WTC11 (cell line): ENCODE measurements around the gene GPATCH11. TPM values are rescaled to one million over a fixed set of nuclear protein-coding genes. Genes with fewer than 3 reads are reported as not detected.

Experiments
- ATAC-seq: fragments of 200-7000 bp; cut with Tn5 transposase; 2 replicates; pipeline ENCODE4 v1.10.0; 2021; ENCODE audit warnings: mild to moderate bottlenecking, moderate library complexity
- CTCF ChIA-PET: fragments of 300-600 bp; sonication (Branson Sonifier 250); formaldehyde crosslinking; loops from one replicate; lab custom pipeline; 2021; ENCODE audit warnings: antibody characterized with exemption; lab: Charles Lee
- POLR2A ChIA-PET: fragments of 350-600 bp; sonication (Branson Sonifier 250); formaldehyde crosslinking; loops from one replicate; lab custom pipeline; 2021; ENCODE audit warnings: antibody characterized with exemption; lab: Charles Lee
- DNase-seq: peaks from one replicate; pipeline ENCODE4 v3.0.0; 2021; ENCODE audit warnings: low spot score
- H3K27ac Mint-ChIP-seq: 2 replicates; pipeline ENCODE4 v1.8.0; 2021; ENCODE audit warnings: mixed read lengths
- H3K27me3 Mint-ChIP-seq: 2 replicates; pipeline ENCODE4 v1.8.0; 2021; ENCODE audit warnings: low read depth, mild to moderate bottlenecking, moderate library complexity, mixed read lengths
- H3K36me3 Mint-ChIP-seq: 2 replicates; pipeline ENCODE4 v1.8.0; 2021; ENCODE audit warnings: mixed read lengths
- H3K4me1 Mint-ChIP-seq: 2 replicates; pipeline ENCODE4 v1.8.0; 2022; ENCODE audit warnings: mixed read lengths
- H3K4me3 Mint-ChIP-seq: 2 replicates; pipeline ENCODE4 v1.8.0; 2021; ENCODE audit warnings: mild to moderate bottlenecking, moderate library complexity, mixed read lengths
- H3K9me3 Mint-ChIP-seq: 2 replicates; pipeline ENCODE4 v1.8.0; 2021; ENCODE audit warnings: mixed read lengths
- CDX4 ChIP-seq: fragments of 250-450 bp; sonication (Bioruptor Pico); IDR thresholded peaks from 2 replicates; pipeline ENCODE4 v1.9.0; 2021; ENCODE audit warnings: moderate library complexity, mild to moderate bottlenecking, inconsistent platforms, borderline replicate concordance
- E2F1 ChIP-seq: sonication (generic); formaldehyde crosslinking; IDR thresholded peaks from 2 replicates; pipeline ENCODE4 v1.8.0; 2022; ENCODE audit warnings: mild to moderate bottlenecking, missing genetic modification reagents
- ESRRA ChIP-seq: sonication (generic); formaldehyde crosslinking; IDR thresholded peaks from 2 replicates; pipeline ENCODE4 v1.8.1; 2022; ENCODE audit warnings: mild to moderate bottlenecking, missing genetic modification reagents, borderline replicate concordance
- FOXK1 ChIP-seq: sonication (generic); formaldehyde crosslinking; IDR thresholded peaks from 2 replicates; pipeline ENCODE4 v1.8.0; 2022; ENCODE audit warnings: mild to moderate bottlenecking, moderate library complexity, missing genetic modification reagents
- FOXP4 ChIP-seq: sonication (generic); formaldehyde crosslinking; IDR thresholded peaks from 2 replicates; pipeline ENCODE4 v1.8.0; 2022; ENCODE audit warnings: mild to moderate bottlenecking, missing genetic modification reagents
- HMGA2 ChIP-seq: fragments of 250-450 bp; sonication (Bioruptor Pico); IDR thresholded peaks from 2 replicates; pipeline ENCODE4 v1.4.0; 2021; ENCODE audit warnings: mild to moderate bottlenecking, moderate library complexity
- NFATC4 ChIP-seq: fragments of 250-450 bp; sonication (Bioruptor Pico); IDR thresholded peaks from 2 replicates; pipeline ENCODE4 v1.9.0; 2021; ENCODE audit warnings: mild to moderate bottlenecking
- RORB ChIP-seq: fragments of 250-450 bp; sonication (Bioruptor Pico); IDR thresholded peaks from 2 replicates; pipeline ENCODE4 v1.9.0; 2021; ENCODE audit warnings: mild to moderate bottlenecking
- TCF7 ChIP-seq: sonication (generic); formaldehyde crosslinking; IDR thresholded peaks from 2 replicates; pipeline ENCODE4 v1.8.0; 2022; ENCODE audit warnings: mild to moderate bottlenecking, low read depth, missing genetic modification reagents, moderate library complexity
- ZNF121 ChIP-seq: sonication (generic); formaldehyde crosslinking; IDR thresholded peaks from 2 replicates; pipeline ENCODE4 v1.8.0; 2023; ENCODE audit warnings: missing genetic modification reagents
- ZNF263 ChIP-seq: sonication (generic); formaldehyde crosslinking; IDR thresholded peaks from 2 replicates; pipeline ENCODE4 v1.8.1; 2022; ENCODE audit warnings: low read depth, mild to moderate bottlenecking, moderate library complexity, missing genetic modification reagents
- ZNF317 ChIP-seq: sonication (generic); formaldehyde crosslinking; IDR thresholded peaks from 2 replicates; pipeline ENCODE4 v1.8.1; 2023; ENCODE audit warnings: low read depth, mild to moderate bottlenecking, moderate library complexity, missing genetic modification reagents, borderline replicate concordance
- ZNF396 ChIP-seq: fragments of 250-450 bp; sonication (Bioruptor Pico); IDR thresholded peaks from 2 replicates; pipeline ENCODE4 v1.8.0; 2021; ENCODE audit warnings: mild to moderate bottlenecking, moderate library complexity, borderline replicate concordance
- total RNA-seq: library from RNA; stranded (reverse); gene quantifications from 3 replicates; pipeline ENCODE4 v1.2.3, GENCODE V29; 2021
- TF ChIP-seq, protein P1 (sequence below): sonication (generic); formaldehyde crosslinking; IDR thresholded peaks from 2 replicates; pipeline ENCODE4 v1.8.1; 2022; ENCODE audit warnings: mild to moderate bottlenecking, missing genetic modification reagents, moderate library complexity, borderline replicate concordance

The GPATCH11 gene
- total RNA-seq, 1 experiment from 2014 or later = 3.5 TPM

DNA sequence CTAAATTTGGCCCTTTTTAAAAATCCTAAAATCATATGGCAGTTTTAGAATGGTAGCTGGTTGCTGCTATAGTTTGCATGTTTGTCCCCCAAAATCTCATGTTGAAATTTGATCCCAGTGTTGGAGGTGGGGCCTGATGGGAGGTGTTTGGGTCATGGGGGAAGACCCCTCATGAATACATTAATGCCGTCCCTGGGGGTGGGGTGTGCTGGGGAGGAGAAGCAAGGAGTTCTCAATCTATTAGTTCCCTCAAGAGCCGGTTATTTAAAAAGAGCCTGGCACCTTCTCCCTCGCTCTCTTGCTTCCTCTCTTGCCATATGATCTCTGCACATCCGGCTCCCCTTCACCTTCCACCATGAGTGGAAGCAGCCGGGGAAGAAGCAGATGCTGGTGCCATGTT is 20.8 kb downstream of the GPATCH11 start:
- CTCF ChIA-PET = no interaction called here
- Mint-ChIP-seq H3K27me3 (no peaks in the 10 kb centered on the region), H3K36me3 (peaks cover 32% of the 10 kb centered on the region), H3K27ac (peak overlapping the region; percentile 68; the same call in 1 of the 2 replicates), H3K9me3 (no peaks in the 10 kb centered on the region), H3K4me3 (no peak overlapping the region), H3K4me1 (peaks cover 18% of the 10 kb centered on the region)
- ATAC-seq (peak; percentile 97), DNase-seq (peak; percentile 35)
- no peak for TF ChIP-seq E2F1 (CRISPR knock-in tag)
- no peak for TF ChIP-seq ZNF317
- no peak for TF ChIP-seq RORB
- POLR2A ChIA-PET = no interaction called here

DNA sequence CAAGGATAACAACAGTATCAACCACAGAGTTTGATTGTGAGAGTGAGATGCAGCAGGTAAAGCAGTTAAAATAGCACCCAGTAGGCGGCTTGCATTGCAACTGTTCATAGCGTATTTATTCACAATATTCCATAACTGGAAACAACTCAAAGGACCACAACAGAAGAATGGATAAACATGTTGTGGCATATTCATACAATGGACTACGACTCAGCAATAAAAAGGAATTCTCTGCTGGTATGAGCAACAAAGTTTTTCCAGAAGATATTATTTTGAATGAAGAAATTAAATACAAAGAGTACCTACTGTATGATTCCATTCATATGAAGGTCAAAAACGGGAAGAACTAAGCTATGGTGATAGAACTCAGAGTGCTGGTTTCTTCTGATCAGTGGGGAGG is 25.2 kb downstream of the GPATCH11 start:
- peaks cover 16% of the 10 kb centered on the region for H3K4me1 Mint-ChIP-seq
- no peak overlapping the region for H3K27ac Mint-ChIP-seq
- TF ChIP-seq HMGA2 (CRISPR knock-in tag) (no peak), ZNF263 (CRISPR knock-in tag) (no peak), ESRRA (CRISPR knock-in tag) (no peak), NFATC4 (no peak)
- ChIA-PET CTCF (no interaction called here), POLR2A (no interaction called here)
- H3K36me3 Mint-ChIP-seq = peaks cover 36% of the 10 kb centered on the region
- DNase-seq (no peak), ATAC-seq (no peak)
- no peak overlapping the region for H3K4me3 Mint-ChIP-seq
- no peaks in the 10 kb centered on the region for H3K9me3 Mint-ChIP-seq
- no peaks in the 10 kb centered on the region for H3K27me3 Mint-ChIP-seq

DNA sequence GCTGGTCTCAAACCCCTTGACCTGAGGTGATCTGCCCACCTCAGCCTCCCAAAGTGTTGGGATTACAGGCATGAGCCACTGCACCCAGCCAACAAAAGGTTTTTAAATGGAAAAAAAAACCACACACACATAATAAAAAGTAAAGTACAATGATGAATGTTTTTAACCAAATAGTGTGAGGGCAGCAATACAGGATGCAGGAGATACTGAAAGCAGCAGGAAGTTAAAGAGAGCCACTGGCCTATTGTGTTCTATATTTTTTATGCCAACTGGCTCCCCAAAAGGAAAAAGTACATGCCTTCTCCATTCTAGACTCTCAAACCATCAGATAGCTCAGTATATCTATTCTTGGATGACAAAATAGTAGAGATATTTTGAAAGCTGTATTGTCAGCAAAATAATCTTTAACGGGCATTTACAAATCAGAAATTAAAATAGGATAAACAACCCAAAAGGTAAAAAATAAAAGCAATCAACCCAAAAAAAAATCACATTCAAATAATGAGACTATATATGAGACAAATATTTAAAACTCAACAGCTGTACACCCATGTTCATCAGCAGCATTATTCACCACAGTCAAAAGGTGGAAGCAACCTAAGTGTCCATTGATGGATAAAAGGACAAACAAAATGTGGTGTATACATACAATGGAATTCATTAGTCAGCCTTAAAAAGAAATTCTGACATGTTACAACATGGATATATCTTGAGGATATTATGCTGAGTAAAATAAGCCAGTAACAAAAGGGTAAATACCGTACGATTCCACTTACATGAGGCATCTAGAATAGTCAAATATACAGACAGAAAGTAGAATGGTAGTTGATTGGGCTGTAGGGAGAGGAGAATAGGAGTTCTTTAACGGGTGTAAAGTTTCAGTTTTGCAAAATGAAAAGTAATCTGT is 26.2 kb downstream of the GPATCH11 start:
- no peak for TF ChIP-seq ZNF396 (CRISPR knock-in tag)
- TF ChIP-seq FOXP4 = no peak
- TF ChIP-seq CDX4 (CRISPR knock-in tag) = no peak
- DNase-seq = no peak
- ATAC-seq = no peak
- Mint-ChIP-seq H3K4me3 (no peak overlapping the region), H3K27ac (no peak overlapping the region), H3K36me3 (peaks cover 39% of the 10 kb centered on the region), H3K27me3 (no peaks in the 10 kb centered on the region), H3K4me1 (peaks cover 7% of the 10 kb centered on the region), H3K9me3 (no peaks in the 10 kb centered on the region)
- ChIA-PET CTCF (no interaction called here), POLR2A (no interaction called here)

DNA sequence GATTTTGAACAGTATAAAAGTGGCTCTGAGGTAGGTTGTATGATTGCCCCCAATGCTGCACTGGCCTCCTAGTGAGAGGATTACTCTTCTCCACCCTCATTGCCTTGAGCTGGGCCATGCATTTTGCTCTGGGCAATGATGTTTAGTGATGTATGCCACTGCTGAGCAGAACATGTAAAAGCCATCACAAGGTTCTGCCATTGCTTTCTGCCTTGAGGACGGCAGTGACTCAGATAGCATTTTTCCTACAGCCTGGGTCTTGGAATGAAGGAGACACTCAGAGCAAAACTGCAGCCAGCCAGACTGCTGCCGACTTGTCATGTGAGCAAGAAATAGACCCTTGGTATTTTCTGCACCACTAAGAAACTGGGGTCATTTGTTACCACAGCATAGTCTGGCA is 27.6 kb downstream of the GPATCH11 start:
- H3K36me3 Mint-ChIP-seq = peaks cover 45% of the 10 kb centered on the region
- H3K4me3 Mint-ChIP-seq = no peak overlapping the region
- TF ChIP-seq TCF7 (CRISPR knock-in tag) = no peak
- no peak for TF ChIP-seq ZNF317
- no peak for TF ChIP-seq ZNF121 (CRISPR knock-in tag)
- TF ChIP-seq FOXK1 (CRISPR knock-in tag) = no peak
- TF ChIP-seq, protein P1, sequence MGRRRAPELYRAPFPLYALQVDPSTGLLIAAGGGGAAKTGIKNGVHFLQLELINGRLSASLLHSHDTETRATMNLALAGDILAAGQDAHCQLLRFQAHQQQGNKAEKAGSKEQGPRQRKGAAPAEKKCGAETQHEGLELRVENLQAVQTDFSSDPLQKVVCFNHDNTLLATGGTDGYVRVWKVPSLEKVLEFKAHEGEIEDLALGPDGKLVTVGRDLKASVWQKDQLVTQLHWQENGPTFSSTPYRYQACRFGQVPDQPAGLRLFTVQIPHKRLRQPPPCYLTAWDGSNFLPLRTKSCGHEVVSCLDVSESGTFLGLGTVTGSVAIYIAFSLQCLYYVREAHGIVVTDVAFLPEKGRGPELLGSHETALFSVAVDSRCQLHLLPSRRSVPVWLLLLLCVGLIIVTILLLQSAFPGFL = no peak
- TF ChIP-seq, all 79 proteins: peak for 0
- ATAC-seq (no peak), DNase-seq (no peak)
- no peaks in the 10 kb centered on the region for H3K27me3 Mint-ChIP-seq
- CTCF ChIA-PET = no interaction called here
- H3K9me3 Mint-ChIP-seq = no peaks in the 10 kb centered on the region
- peak overlapping the region; percentile 23; the same call in 1 of the 2 replicates for H3K27ac Mint-ChIP-seq
- H3K4me1 Mint-ChIP-seq = no peaks in the 10 kb centered on the region
- POLR2A ChIA-PET = interaction anchor here (0.6 kb wide), 1 partner anchor 148 kb away, joined by 3 read pairs; no protein-coding TSS in a partner anchor
